Stimulated activated CD4-positive, alpha-beta T cell treated with anti-CD3 and anti-CD28 coated beads, Interleukin-15, amount 100 ng/mL, for 48 hours (primary cell): ENCODE results near the gene QRFP.

Source experiments
- DNase-seq, 2 donors: peaks; one replicate each; pipeline ENCODE4 v3.0.0-alpha.2; 2020; ENCODE audit warnings: low read depth in 2 of 2

QRFP gene

DNA sequence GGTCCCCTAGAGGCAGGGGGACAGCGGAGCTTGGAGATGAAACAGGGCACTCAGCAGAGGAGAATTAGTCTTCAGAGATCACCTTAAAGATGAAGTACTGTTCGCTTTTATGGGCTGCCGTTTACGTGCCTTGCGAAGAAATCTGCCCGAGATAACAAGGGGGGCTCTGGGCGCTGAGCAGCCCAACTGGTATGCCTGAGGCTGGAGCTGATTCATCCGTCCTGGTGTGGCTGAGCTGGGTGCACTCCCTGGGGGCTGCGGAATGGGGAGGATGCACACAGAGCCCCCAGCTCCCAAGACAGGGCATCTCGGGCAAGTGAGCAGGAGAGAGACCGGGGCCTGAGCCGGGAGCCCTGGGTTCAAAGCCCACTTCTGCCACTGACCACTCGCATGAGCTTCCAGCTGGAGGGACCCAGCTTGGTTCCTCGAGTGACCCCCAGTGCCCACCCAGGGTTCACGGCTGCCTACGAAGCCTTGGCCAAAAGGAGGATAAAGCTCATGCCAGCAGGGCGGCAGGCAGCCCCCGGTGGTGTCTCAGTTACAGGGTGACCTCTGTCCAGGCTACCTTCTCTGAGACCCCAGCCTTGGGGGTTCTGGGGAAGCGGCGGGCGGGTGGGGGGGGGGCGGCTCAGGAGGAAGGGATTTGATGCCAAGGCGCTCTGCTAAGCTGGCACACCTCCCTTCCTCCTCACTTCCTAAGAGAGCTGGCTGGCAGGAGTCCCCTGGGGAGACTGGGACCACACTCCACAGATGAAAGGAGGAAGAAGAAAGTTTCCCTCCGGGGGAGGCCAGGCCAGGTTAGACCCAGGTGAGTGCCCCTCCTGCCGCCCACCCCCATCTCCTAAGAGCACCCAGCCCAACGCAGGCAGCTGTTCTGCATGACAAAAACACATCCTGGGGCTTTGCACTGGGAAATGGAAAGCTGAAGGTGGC, 36.8 kb upstream of the QRFP start:
- no peak for DNase-seq

- DNase-seq = no peak
These were observed 35.9 kb upstream of the QRFP start for GRCh38 chr9:130932255-130933079.

GRCh38 chr9:130931508-130932254, 35.1 kb upstream of the QRFP start:
- no peak for DNase-seq

GRCh38 chr9:130930804-130931349, 34.3 kb upstream of the QRFP start:
- DNase-seq = no peak

DNA sequence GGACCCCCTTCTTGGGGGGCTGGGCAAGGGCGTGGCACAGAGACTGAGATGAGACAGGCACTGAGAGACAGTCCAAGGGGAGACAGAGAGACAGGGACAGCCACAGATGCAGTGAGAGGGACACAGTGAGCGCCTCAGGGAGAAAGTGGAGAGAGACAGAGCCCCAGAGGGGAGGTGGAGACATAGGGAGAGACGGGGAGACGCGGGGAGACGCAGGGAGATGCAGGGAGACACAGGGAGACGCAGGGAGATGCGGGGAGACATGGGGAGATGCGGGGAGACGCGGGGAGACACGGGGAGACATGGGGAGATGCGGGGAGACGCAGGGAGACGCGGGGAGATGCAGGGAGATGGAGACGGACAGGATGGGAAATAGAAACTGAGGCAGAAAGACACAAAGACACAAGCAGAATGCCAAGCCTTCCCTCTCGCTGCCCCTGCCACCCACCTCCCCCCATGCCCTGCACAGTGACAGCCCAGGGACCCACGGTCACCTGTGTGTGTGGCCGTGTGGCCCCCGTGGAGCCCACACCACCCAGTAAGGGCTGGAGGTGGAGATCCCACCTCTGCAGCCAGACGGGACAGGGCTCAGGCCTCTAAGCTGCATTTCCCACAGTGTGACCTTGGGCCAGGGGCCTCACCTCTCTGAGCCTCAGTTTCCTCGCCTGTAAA, 33.7 kb upstream of the QRFP start:
- no peak for DNase-seq

GRCh38 chr9:130929571-130930038, 33.0 kb upstream of the QRFP start:
- DNase-seq = no peak

DNA sequence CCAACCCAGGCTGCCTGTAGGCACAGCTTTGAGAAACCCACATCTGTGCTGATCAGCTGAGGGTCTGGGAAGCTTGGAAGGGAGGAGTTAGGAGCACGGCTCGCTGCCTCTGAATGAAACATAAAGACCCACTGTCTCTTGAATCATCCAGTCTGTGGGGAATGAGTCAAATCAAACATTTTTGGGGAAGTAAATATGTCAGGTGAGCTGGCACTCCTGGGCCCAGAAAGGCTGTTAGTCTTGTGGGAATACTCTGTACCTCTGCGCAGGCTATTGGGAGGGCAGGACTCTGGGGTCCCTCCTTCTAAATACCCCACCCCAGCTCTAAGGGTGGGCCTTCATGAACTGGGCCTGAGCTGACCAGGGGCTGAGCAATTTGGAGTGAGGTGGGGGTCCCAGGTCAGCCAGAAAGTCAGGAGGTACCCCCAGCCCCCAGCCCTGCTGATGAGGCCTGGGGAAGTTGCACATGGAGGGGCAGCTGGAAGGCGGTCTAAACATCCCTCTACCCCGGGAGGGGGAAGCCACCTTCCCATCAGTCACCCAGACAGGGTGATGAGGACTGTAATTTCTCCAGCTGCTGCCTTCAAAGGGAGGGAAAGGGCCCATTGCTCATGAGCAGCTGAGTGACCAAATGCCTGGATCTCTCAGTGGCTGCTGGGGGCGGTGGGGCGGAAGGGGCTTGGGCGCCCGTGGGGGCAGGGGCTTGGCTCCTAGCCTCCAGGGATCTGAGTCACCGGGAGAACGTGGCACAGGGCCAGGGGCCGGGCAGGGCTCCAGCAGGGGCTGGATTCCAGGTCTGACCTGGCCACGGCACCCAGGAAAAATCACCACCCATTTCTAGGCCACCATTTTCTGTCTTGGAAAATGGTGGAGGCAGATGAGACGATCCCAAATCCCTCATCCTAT, 31.6 kb upstream of the QRFP start:
- no peak for DNase-seq

DNA sequence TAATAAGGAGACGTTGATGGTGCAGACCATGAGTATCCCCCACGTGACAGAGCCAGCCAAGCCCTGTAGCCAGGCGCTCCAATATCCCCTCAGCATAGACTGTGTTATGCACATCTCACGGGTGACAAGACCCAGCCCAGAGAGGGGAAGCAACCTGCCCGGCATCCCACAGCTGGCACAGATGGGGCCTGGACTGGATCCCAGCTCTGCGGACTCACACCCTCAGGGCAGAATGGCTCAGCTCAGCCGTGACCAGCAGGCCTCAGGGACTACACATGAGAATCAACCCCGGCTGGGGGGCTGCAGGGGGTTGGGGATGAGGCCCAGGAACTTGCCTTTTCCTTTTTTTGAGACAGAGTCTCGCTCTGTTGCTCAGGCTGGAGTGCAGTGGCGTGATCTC, 30.7 kb upstream of the QRFP start:
- DNase-seq = no peak

- DNase-seq = no peak
These were observed 28.6 kb upstream of the QRFP start for GRCh38 chr9:130925050-130925678.

DNA sequence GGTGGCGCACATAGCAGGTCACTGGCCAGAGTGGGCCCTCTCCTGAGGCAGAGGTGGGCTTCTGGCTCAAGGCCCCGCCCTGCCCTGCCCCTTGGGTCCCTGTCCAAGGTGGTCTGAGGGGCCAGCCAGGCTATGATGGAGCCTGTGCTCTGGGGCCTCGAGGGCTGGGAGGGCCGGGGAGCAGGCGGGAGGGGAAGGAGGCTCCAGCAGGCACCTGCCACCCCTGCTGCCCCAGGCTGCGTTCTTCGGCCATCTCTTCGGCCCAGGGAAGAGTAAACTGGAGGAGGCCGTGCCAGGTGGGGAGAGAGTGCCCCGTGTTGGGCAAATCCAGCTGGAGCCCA, 27.8 kb upstream of the QRFP start:
- DNase-seq = no peak

- DNase-seq = no peak
These were observed 27.2 kb upstream of the QRFP start for GRCh38 chr9:130923611-130924447.

- no peak for DNase-seq
These were observed 26.4 kb upstream of the QRFP start for GRCh38 chr9:130922893-130923610.

GRCh38 chr9:130921989-130922892, 25.6 kb upstream of the QRFP start:
- no peak for DNase-seq

DNA sequence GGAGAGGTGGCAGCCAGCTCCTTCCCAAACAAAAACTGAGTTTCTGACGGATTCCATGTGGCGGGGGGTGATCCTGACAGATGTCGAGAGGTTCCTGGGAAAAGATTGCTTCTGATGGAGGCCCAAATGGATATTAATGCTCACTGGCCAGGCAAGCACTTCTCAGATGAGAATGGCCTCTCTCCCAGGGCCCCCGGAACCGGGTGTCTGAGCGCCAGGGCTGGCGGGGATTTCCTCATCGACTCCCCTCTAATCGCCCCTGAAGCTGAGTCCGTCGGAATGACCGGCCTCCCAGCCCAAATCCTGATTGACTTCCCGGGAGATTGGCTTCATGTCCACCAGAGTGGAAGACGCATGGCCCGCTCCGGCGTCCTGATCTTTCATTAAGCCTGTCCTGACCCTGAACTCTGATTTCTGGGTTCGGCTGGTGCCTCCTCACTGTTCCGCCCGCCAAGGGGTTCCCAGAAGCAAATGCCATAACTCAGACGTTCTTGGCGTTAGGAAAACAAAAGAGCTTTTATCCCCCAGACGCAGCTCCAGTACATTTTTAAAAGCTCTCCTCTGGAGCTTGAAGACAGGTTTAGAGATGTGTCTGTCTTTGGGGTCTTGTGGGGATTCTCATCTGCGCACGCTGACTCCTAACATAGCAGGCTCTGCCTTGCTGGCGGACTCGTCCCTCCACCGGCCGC, 24.8 kb upstream of the QRFP start:
- no peak for DNase-seq

DNA sequence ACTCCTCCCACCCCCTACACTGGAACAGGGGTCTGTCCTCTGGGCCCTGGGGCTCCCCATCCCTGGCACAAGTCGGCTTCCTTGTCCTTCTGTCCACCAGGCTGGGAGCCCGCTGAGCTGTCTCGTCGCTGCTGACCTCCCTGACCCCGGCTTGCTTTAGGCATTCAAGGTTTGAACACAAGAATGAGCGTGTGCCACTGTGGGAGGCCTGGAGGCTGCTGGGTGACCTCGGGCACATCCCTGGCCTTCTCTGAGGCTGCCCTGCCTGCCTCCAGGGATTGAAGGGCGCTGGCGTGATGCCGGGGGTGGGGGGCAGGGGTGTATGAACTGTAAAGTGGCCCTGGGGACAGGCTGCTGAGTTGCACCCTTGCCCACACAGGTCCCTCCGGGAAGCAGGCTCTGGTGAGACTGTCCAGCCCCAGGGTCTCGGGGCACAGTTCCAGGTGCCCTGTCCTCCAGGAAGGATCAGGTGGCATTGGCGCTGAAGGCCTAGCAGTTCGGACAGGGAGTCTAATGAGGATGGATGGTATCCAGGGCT, 24.2 kb upstream of the QRFP start:
- DNase-seq = no peak

- no peak for DNase-seq
These were observed 23.6 kb upstream of the QRFP start for GRCh38 chr9:130920233-130920632.
